GM23338 (cell line): ENCODE measurements around the gene CNPY1. TPM values are rescaled to one million over a fixed set of nuclear protein-coding genes. Genes with fewer than 3 reads are reported as not detected.

Experiments
- ATAC-seq: fragments of 200-7000 bp; cut with Tn5 transposase; 3 replicates; pipeline ENCODE4 v1.9.1; 2020
- DNase-seq: peaks from one replicate; pipeline ENCODE4 v3.0.0-alpha.2; 2015; ENCODE audit warnings: low spot score
- H2AFZ ChIP-seq: fragments of 200-600 bp; sonication (generic); 2 replicates; pipeline ENCODE4 v1.8.0; 2016; ENCODE audit warnings: antibody characterized with exemption, mild to moderate bottlenecking, moderate library complexity
- H3F3A ChIP-seq: fragments of 200-600 bp; sonication (generic); replicated peaks from 2 replicates; pipeline ENCODE4 v1.8.0; 2017; ENCODE audit warnings: antibody characterized with exemption, mixed run types, low read depth
- H3K27ac ChIP-seq: fragments of 200-600 bp; sonication (generic); 2 replicates; pipeline ENCODE4 v1.6.1; 2016; ENCODE audit warnings: low read depth
- H3K27me3 ChIP-seq: fragments of 200-600 bp; sonication (generic); 2 replicates; pipeline ENCODE4 v1.8.0; 2016; ENCODE audit warnings: mild to moderate bottlenecking, mixed run types, moderate library complexity; ENCODE audit not compliant: insufficient read depth
- H3K36me3 ChIP-seq: fragments of 200-600 bp; sonication (generic); 2 replicates; pipeline ENCODE4 v1.8.0; 2016; ENCODE audit warnings: mild to moderate bottlenecking; ENCODE audit not compliant: insufficient read depth
- H3K4me1 ChIP-seq: fragments of 200-600 bp; sonication (generic); 2 replicates; pipeline ENCODE4 v1.8.0; 2016; ENCODE audit warnings: mild to moderate bottlenecking, moderate library complexity; ENCODE audit not compliant: insufficient read depth
- H3K4me2 ChIP-seq: fragments of 200-600 bp; sonication (generic); 2 replicates; pipeline ENCODE4 v1.7.1; 2017; ENCODE audit warnings: mixed run types
- H3K4me3 ChIP-seq: fragments of 200-600 bp; sonication (generic); 2 replicates; pipeline ENCODE4 v1.6.1; 2016; ENCODE audit warnings: mixed run types
- H3K79me2 ChIP-seq: fragments of 200-600 bp; sonication (generic); replicated peaks from 2 replicates; pipeline ENCODE4 v1.8.0; 2017; ENCODE audit warnings: mild to moderate bottlenecking; ENCODE audit not compliant: insufficient read depth
- H3K9me2 ChIP-seq: fragments of 200-600 bp; sonication (generic); 2 replicates; pipeline ENCODE4 v1.8.0; 2017; ENCODE audit not compliant: insufficient read depth
- H4K20me1 ChIP-seq: fragments of 200-600 bp; sonication (generic); replicated peaks from 2 replicates; pipeline ENCODE4 v1.8.0; 2017; ENCODE audit warnings: mild to moderate bottlenecking; ENCODE audit not compliant: insufficient read depth
- H3K27ac Mint-ChIP-seq: 2 replicates; pipeline ENCODE4 v1.8.0; 2020; ENCODE audit warnings: inconsistent platforms, mild to moderate bottlenecking, moderate library complexity, mixed read lengths
- H3K27me3 Mint-ChIP-seq: 3 replicates; pipeline ENCODE4 v1.8.0; 2022; ENCODE audit warnings: low read depth, mild to moderate bottlenecking, moderate library complexity, mixed read lengths, inconsistent platforms; ENCODE audit not compliant: insufficient read depth, poor library complexity
- H3K36me3 Mint-ChIP-seq: 3 replicates; pipeline ENCODE4 v1.8.0; 2021; ENCODE audit warnings: low read depth, mild to moderate bottlenecking, inconsistent platforms, moderate library complexity, mixed read lengths
- H3K4me1 Mint-ChIP-seq: 3 replicates; pipeline ENCODE4 v1.8.0; 2020; ENCODE audit warnings: mild to moderate bottlenecking, inconsistent platforms, mixed read lengths
- H3K4me3 Mint-ChIP-seq: 3 replicates; pipeline ENCODE4 v1.8.0; 2021; ENCODE audit warnings: moderate library complexity, mild to moderate bottlenecking, inconsistent platforms, mixed read lengths
- H3K9me3 Mint-ChIP-seq: 3 replicates; pipeline ENCODE4 v1.8.0; 2020; ENCODE audit warnings: moderate library complexity, mild to moderate bottlenecking, inconsistent platforms, mixed read lengths
- CREB1 ChIP-seq: fragments of 250-450 bp; sonication (Bioruptor Pico); IDR thresholded peaks from 2 replicates; pipeline ENCODE4 v1.5.0; 2020; ENCODE audit warnings: low read depth, mild to moderate bottlenecking, moderate library complexity
- CTCF ChIP-seq, 2 experiments: fragments of 200-600 bp in 1 of 2; sonication (generic) in 1 of 2; conservative IDR thresholded peaks; 2 replicates each; pipeline versions ENCODE4 v1.5.1 to v1.6.1; 2016 to 2017; ENCODE audit warnings: antibody characterized with exemption in 2 of 2, low read depth in 2 of 2, mild to moderate bottlenecking in 2 of 2, moderate library complexity in 1 of 2
- ETS1 ChIP-seq: IDR thresholded peaks from 2 replicates; pipeline ENCODE4 v1.6.1; 2016; ENCODE audit warnings: antibody characterized with exemption
- EZH2 ChIP-seq: fragments of 200-600 bp; sonication (generic); IDR thresholded peaks from one replicate; pipeline ENCODE4 v1.8.0; 2017; ENCODE audit warnings: antibody characterized with exemption, mild to moderate bottlenecking, low read depth; ENCODE audit not compliant: unreplicated experiment
- EZH2phosphoT487 ChIP-seq: fragments of 200-600 bp; sonication (generic); IDR thresholded peaks from one replicate; pipeline ENCODE4 v1.8.1; 2018; ENCODE audit warnings: antibody characterized with exemption; ENCODE audit not compliant: unreplicated experiment
- JUNB ChIP-seq: IDR thresholded peaks from one replicate; pipeline ENCODE4 v1.6.1; 2016; ENCODE audit warnings: antibody characterized with exemption; ENCODE audit not compliant: unreplicated experiment
- NANOG ChIP-seq: IDR thresholded peaks from 2 replicates; pipeline ENCODE4 v1.6.1; 2016; ENCODE audit warnings: antibody characterized with exemption, borderline replicate concordance
- POLR2AphosphoS5 ChIP-seq: IDR thresholded peaks from 2 replicates; pipeline ENCODE4 v1.6.1; 2016; ENCODE audit warnings: antibody characterized with exemption, low read depth
- STAT1 ChIP-seq: IDR thresholded peaks from one replicate; pipeline ENCODE4 v1.6.1; 2016; ENCODE audit warnings: antibody characterized with exemption; ENCODE audit not compliant: unreplicated experiment
- ZNF114 ChIP-seq: fragments of 250-450 bp; sonication (Bioruptor Pico); IDR thresholded peaks from 2 replicates; pipeline ENCODE4 v1.5.0; 2020; ENCODE audit warnings: mild to moderate bottlenecking, moderate library complexity
- ZNF331 ChIP-seq: fragments of 250-450 bp; sonication (Bioruptor Pico); IDR thresholded peaks from 2 replicates; pipeline ENCODE4 v1.5.0; 2020; ENCODE audit warnings: low read depth, mild to moderate bottlenecking, moderate library complexity
- ZNF462 ChIP-seq: fragments of 250-450 bp; sonication (Bioruptor Pico); IDR thresholded peaks from 2 replicates; pipeline ENCODE4 v1.5.0; 2020; ENCODE audit warnings: mild to moderate bottlenecking, moderate library complexity
- polyA plus RNA-seq: library from polyadenylated mRNA; unstranded; fragments of >200 nt; fragmentation: Nextera tagmentation; extraction: Ambion mirVana; gene quantifications from 2 replicates; pipeline ENCODE4 v1.2.1, GENCODE V29; 2016
- total RNA-seq: library from RNA; depleted of rRNA; stranded (reverse); fragments of >200 nt; shearing (Covaris generic); gene quantifications from 2 replicates; pipeline ENCODE4 v1.2.3, GENCODE V29; 2014
- TF ChIP-seq, protein P1 (sequence below): IDR thresholded peaks from one replicate; pipeline ENCODE4 v1.6.1; 2018; ENCODE audit warnings: antibody characterized with exemption; ENCODE audit not compliant: unreplicated experiment

Gene CNPY1
- total and polyA plus RNA-seq, 2 experiments from 2014 or later = not detected

GRCh38 chr7:155538293-155538692 lies 8.1 kb downstream of the CNPY1 start (continued):
- TF ChIP-seq EZH2phosphoT487 (no peak), ZNF114 (no peak), POLR2AphosphoS5 (no peak), ZNF331 (CRISPR knock-in tag) (no peak), STAT1 (no peak)

GRCh38 chr7:155536451-155536850 lies 9.9 kb downstream of the CNPY1 start:
- Histone ChIP-seq H3K36me3 (no peaks in the 10 kb centered on the region), H3K27me3 (peaks cover 54% of the 10 kb centered on the region), H3K79me2 (no peaks in the 10 kb centered on the region), H3K4me1 (peaks cover 10% of the 10 kb centered on the region), H3K27ac (no peak overlapping the region), H3K4me2 (no peak overlapping the region), H3F3A (no peaks in the 10 kb centered on the region), H3K9me2 (no peaks in the 10 kb centered on the region), H4K20me1 (peaks cover 3% of the 10 kb centered on the region; the same call in 1 of the 2 replicates), H2AFZ (no peak overlapping the region), H3K4me3 (no peak overlapping the region)
- TF ChIP-seq EZH2 (no peak), ZNF114 (no peak), POLR2AphosphoS5 (no peak), STAT1 (no peak), NANOG (no peak), CTCF (conservative IDR thresholded peaks at IDR 0.05; ENCODE audit: low read depth in 2 of 2) (no peak), EZH2phosphoT487 (no peak), ETS1 (no peak), JUNB (no peak), ZNF462 (CRISPR knock-in tag) (no peak), CREB1 (CRISPR knock-in tag) (no peak), ZNF331 (CRISPR knock-in tag) (no peak)
- TF ChIP-seq, protein P1, sequence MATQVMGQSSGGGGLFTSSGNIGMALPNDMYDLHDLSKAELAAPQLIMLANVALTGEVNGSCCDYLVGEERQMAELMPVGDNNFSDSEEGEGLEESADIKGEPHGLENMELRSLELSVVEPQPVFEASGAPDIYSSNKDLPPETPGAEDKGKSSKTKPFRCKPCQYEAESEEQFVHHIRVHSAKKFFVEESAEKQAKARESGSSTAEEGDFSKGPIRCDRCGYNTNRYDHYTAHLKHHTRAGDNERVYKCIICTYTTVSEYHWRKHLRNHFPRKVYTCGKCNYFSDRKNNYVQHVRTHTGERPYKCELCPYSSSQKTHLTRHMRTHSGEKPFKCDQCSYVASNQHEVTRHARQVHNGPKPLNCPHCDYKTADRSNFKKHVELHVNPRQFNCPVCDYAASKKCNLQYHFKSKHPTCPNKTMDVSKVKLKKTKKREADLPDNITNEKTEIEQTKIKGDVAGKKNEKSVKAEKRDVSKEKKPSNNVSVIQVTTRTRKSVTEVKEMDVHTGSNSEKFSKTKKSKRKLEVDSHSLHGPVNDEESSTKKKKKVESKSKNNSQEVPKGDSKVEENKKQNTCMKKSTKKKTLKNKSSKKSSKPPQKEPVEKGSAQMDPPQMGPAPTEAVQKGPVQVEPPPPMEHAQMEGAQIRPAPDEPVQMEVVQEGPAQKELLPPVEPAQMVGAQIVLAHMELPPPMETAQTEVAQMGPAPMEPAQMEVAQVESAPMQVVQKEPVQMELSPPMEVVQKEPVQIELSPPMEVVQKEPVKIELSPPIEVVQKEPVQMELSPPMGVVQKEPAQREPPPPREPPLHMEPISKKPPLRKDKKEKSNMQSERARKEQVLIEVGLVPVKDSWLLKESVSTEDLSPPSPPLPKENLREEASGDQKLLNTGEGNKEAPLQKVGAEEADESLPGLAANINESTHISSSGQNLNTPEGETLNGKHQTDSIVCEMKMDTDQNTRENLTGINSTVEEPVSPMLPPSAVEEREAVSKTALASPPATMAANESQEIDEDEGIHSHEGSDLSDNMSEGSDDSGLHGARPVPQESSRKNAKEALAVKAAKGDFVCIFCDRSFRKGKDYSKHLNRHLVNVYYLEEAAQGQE = no peak
- H3K4me1 Mint-ChIP-seq = peaks cover 21% of the 10 kb centered on the region
- ATAC-seq = no peak
- no peak overlapping the region for H3K27ac Mint-ChIP-seq
- no peak for DNase-seq
- no peaks in the 10 kb centered on the region for H3K36me3 Mint-ChIP-seq
- peaks cover 4% of the 10 kb centered on the region; the same call in 2 of the 3 replicates for H3K9me3 Mint-ChIP-seq
- no peak overlapping the region for H3K4me3 Mint-ChIP-seq
- peaks cover 54% of the 10 kb centered on the region for H3K27me3 Mint-ChIP-seq
